Upper lobe of left lung (tissue), 6 donors: Measurements from ENCODE around the gene ECT2. TPM values are rescaled to one million over a fixed set of nuclear protein-coding genes. Genes with fewer than 3 reads are reported as not detected.
"Not testable (repeated sequence)": the region's sequence is repeated elsewhere in the genome, so short reads cannot be mapped to it uniquely, and the experiment has no call there.

Experiments used
- ATAC-seq, 2 donors: fragments of 200-7000 bp; cut with Tn5 transposase; one replicate each; pipeline ENCODE4 v1.9.1; 2022; ENCODE audit warnings: mild to moderate bottlenecking in 2 of 2, moderate library complexity in 2 of 2; ENCODE audit not compliant: low FRiP score in 2 of 2
- DNase-seq, 2 donors: peaks; one replicate each; pipeline ENCODE4 v3.0.0-alpha.2; 2019 to 2020
- H3K27ac ChIP-seq, 4 donors: fragments of 200-600 bp; sonication (generic); one replicate each; pipeline ENCODE4 v1.5.1; 2016 to 2019
- H3K27me3 ChIP-seq, 4 donors: fragments of 200-600 bp; sonication (generic); one replicate each; pipeline ENCODE4 v1.5.1; 2017 to 2019
- H3K36me3 ChIP-seq, 4 donors: fragments of 200-600 bp; sonication (generic); one replicate each; pipeline ENCODE4 v1.5.1; 2016 to 2019
- H3K4me1 ChIP-seq, 4 donors: fragments of 200-600 bp; sonication (generic); one replicate each; pipeline ENCODE4 v1.5.1; 2018 to 2019
- H3K4me3 ChIP-seq, 4 donors: fragments of 200-600 bp; sonication (generic); one replicate each; pipeline ENCODE4 v1.5.1; 2017 to 2019; ENCODE audit warnings: mild to moderate bottlenecking in 2 of 4, moderate library complexity in 1 of 4
- H3K9me3 ChIP-seq, 4 donors: fragments of 200-600 bp; sonication (generic); one replicate each; pipeline ENCODE4 v1.5.1; 2018 to 2019
- EP300 ChIP-seq, 4 donors: sonication (generic); formaldehyde crosslinking; IDR thresholded peaks; one replicate each; pipeline ENCODE4 v1.5.1; 2017; ENCODE audit warnings: antibody characterized with exemption in 4 of 4, control low read depth in 2 of 4
- POLR2A ChIP-seq, 4 donors: fragments of 450-650 bp; IDR thresholded peaks; one replicate each; pipeline ENCODE4 v1.5.1; 2016 to 2017; ENCODE audit warnings: antibody characterized with exemption in 4 of 4, mild to moderate bottlenecking in 2 of 4
- POLR2AphosphoS5 ChIP-seq, 2 donors: sonication (generic); formaldehyde crosslinking; IDR thresholded peaks; one replicate each; pipeline ENCODE4 v1.5.1; 2017; ENCODE audit warnings: antibody characterized with exemption in 2 of 2
- WGBS, 2 donors: methylation state at CpG; one replicate each; pipeline ENCODE4 v1.1.5; 2017 to 2018; 5-methylcytosine and 5-hydroxymethylcytosine counted together
- total RNA-seq, 6 donors: library from RNA; depleted of rRNA in 4 of 6; stranded (reverse); fragments of >200 nt in 4 of 6; gene quantifications; one replicate each; pipeline versions ENCODE4 v1.1.0 to v1.2.1, GENCODE V29; 2016 to 2021
- TF ChIP-seq, protein P1 (sequence below), 6 experiments: fragments of 450-650 bp in 4 of 6; fragments of 200-600 bp in 2 of 6; sonication (generic) in 2 of 6; IDR thresholded peaks; one replicate each; pipeline ENCODE4 v1.5.1; 2016 to 2019; ENCODE audit warnings: antibody characterized with exemption in 6 of 6
- donor health status: DM: no; HTN: no; CAD: no; lungs with moderate emphysema.
- donor health status: DM: no; HTN: yes; CAD: no; lungs with severe emphysema.

ECT2 gene
- total RNA-seq, 6 donors from 2014 or later, result 7.1 to 18.7 (median 13.7) TPM

GRCh38 chr3:172816281-172816680 is 65.8 kb downstream of the ECT2 start:
- Histone ChIP-seq H3K27ac (no peak overlapping the region), H3K27me3 (no peaks in the 10 kb centered on the region), H3K9me3 (no peaks in the 10 kb centered on the region), H3K36me3 (peaks cover 0 to 12% (median 0%) of the 10 kb centered on the region in 4 donors), H3K4me1 (no peaks in the 10 kb centered on the region), H3K4me3 (no peak overlapping the region)
- ATAC-seq (no peak), DNase-seq (no peak)
- no peak for TF ChIP-seq EP300 (IDR thresholded peaks at IDR 0.05)
- TF ChIP-seq POLR2AphosphoS5 (IDR thresholded peaks at IDR 0.05), result no peak
- TF ChIP-seq POLR2A (IDR thresholded peaks at IDR 0.05), result no peak
- TF ChIP-seq, protein P1, sequence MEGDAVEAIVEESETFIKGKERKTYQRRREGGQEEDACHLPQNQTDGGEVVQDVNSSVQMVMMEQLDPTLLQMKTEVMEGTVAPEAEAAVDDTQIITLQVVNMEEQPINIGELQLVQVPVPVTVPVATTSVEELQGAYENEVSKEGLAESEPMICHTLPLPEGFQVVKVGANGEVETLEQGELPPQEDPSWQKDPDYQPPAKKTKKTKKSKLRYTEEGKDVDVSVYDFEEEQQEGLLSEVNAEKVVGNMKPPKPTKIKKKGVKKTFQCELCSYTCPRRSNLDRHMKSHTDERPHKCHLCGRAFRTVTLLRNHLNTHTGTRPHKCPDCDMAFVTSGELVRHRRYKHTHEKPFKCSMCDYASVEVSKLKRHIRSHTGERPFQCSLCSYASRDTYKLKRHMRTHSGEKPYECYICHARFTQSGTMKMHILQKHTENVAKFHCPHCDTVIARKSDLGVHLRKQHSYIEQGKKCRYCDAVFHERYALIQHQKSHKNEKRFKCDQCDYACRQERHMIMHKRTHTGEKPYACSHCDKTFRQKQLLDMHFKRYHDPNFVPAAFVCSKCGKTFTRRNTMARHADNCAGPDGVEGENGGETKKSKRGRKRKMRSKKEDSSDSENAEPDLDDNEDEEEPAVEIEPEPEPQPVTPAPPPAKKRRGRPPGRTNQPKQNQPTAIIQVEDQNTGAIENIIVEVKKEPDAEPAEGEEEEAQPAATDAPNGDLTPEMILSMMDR (IDR thresholded peaks at IDR 0.05), result no peak

DNA sequence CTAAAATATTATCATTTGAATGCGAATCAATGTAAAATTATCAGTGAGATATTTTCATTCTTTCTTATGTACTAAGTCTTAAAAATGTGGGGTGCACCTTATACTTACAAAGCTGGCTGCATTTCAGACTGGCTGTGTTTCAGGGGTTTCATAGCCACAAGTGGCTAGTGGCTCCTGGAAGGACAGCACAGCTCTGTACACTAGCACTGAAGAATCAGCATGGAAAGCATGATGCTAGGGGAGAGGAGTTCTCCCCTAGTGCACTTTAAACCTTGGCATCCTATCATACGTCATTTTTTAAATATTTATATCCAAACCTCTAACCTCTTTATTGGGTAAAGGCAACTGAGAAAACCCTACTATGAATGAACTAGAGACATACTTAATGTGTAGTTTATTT is 66.4 kb downstream of the ECT2 start:
- 78 to 83% methylated on average over 2 of the region's 2 CpGs for WGBS, 2 donors
- Histone ChIP-seq H3K9me3 (no peaks in the 10 kb centered on the region), H3K27ac (no peak overlapping the region), H3K27me3 (no peaks in the 10 kb centered on the region), H3K4me3 (no peak overlapping the region), H3K36me3 (peaks cover 0 to 12% (median 0%) of the 10 kb centered on the region in 4 donors), H3K4me1 (no peaks in the 10 kb centered on the region)
- TF ChIP-seq POLR2AphosphoS5 (IDR thresholded peaks at IDR 0.05) (no peak), POLR2A (IDR thresholded peaks at IDR 0.05) (no peak), EP300 (IDR thresholded peaks at IDR 0.05) (no peak)
- TF ChIP-seq, protein P1 (IDR thresholded peaks at IDR 0.05), result no peak
- DNase-seq, result no peak
- no peak for ATAC-seq

DNA sequence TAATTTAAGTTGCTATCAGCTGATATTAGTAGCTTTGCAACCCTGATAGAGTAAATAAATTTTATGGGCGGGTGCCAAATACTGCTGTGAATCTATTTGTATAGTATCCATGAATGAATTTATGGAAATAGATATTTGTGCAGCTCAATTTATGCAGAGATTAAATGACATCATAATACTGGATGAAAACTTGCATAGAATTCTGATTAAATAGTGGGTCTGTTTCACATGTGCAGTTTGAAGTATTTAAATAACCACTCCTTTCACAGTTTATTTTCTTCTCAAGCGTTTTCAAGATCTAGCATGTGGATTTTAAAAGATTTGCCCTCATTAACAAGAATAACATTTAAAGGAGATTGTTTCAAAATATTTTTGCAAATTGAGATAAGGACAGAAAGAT is 70.0 kb downstream of the ECT2 start:
- WGBS, 2 donors, result 31 to 57% methylated on average over 2 of the region's 2 CpGs
- no peaks in the 10 kb centered on the region for H3K27me3 ChIP-seq

DNA sequence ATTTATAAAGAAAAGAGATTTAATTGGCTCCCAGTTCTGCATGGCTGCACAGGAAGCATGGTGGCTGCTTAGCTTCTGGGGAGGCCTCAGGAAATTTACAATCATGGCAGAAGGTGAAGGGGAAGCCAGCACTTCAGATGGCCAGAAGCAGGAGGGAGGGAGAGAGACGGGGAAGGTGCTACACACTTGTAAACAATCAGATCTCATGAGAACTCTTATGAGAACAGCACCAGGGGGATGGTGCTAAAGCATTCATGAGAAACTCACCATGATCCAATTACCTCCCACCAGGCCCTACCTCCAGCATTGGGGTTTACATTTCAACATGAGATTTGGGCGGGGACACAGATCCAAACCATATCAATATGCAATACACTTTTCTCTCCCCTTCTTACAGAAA is 73.7 kb downstream of the ECT2 start:
- no peak overlapping the region for H3K27ac ChIP-seq
- no peaks in the 10 kb centered on the region for H3K27me3 ChIP-seq
- peaks cover 0 to 4% (median 0%) of the 10 kb centered on the region in 4 donors for H3K9me3 ChIP-seq
- no peak for TF ChIP-seq EP300 (IDR thresholded peaks at IDR 0.05)
- TF ChIP-seq, protein P1 (IDR thresholded peaks at IDR 0.05), result no peak
- H3K4me3 ChIP-seq, result no peak overlapping the region
- DNase-seq (no peak), ATAC-seq (no peak)
- H3K4me1 ChIP-seq, result no peaks in the 10 kb centered on the region
- 83 to 87% methylated on average over 2 of the region's 2 CpGs for WGBS, 2 donors
- H3K36me3 ChIP-seq, result peaks cover 0 to 3% (median 0%) of the 10 kb centered on the region in 4 donors

More for the DNA sequence above, 70.0 kb downstream of the ECT2 start:
- no peak overlapping the region for H3K4me3 ChIP-seq
- H3K27ac ChIP-seq, result no peak overlapping the region
- TF ChIP-seq EP300 (IDR thresholded peaks at IDR 0.05) (no peak), POLR2AphosphoS5 (IDR thresholded peaks at IDR 0.05) (no peak), POLR2A (IDR thresholded peaks at IDR 0.05) (no peak)
- TF ChIP-seq, protein P1 (IDR thresholded peaks at IDR 0.05), result no peak
- peaks cover 0 to 12% (median 0%) of the 10 kb centered on the region in 4 donors for H3K36me3 ChIP-seq
- H3K4me1 ChIP-seq, result no peaks in the 10 kb centered on the region
- DNase-seq (no peak), ATAC-seq (no peak)
- no peaks in the 10 kb centered on the region for H3K9me3 ChIP-seq

- WGBS, 2 donors, result 92 to 97% methylated on average over 2 of the region's 2 CpGs
- not testable (repeated sequence) for H3K27ac ChIP-seq, H3K27me3 ChIP-seq, H3K36me3 ChIP-seq, H3K4me3 ChIP-seq, ATAC-seq, H3K9me3 ChIP-seq, DNase-seq, H3K4me1 ChIP-seq
These were observed 76.7 kb downstream of the ECT2 start for GRCh38 chr3:172827231-172827630.
